GM12892 (cell line): ENCODE measurements around the gene NEK4.

Source experiments
- POLR2A ChIP-seq: IDR thresholded peaks from 2 replicates; pipeline ENCODE4 v1.6.1; 2011; ENCODE audit warnings: low read depth, low read length, control low read depth
- POLR2AphosphoS5 ChIP-seq: IDR thresholded peaks from 2 replicates; pipeline ENCODE4 v1.6.1; 2011; ENCODE audit warnings: low read depth, low read length, control low read depth
- TAF1 ChIP-seq: IDR thresholded peaks from 2 replicates; pipeline ENCODE4 v1.6.1; 2011; ENCODE audit warnings: low read depth, mild to moderate bottlenecking, control low read depth, low read length, borderline replicate concordance

GRCh38 chr3:52660046-52660445 lies 110.7 kb downstream of the NEK4 start:
- TF ChIP-seq TAF1 (no peak), POLR2AphosphoS5 (no peak), POLR2A (no peak)
